GM19397 (cell line): Measurements from ENCODE around the gene CRYGA.
"Not testable (repeated sequence)": the region's sequence is repeated elsewhere in the genome, so short reads cannot be mapped to it uniquely, and the experiment has no call there.

Source experiments
- ATAC-seq: cut with Tn5 transposase; IDR thresholded peaks from one replicate; pipeline ENCODE4 v1.9.1; 2021; ENCODE audit warnings: mild to moderate bottlenecking, moderate library complexity; ENCODE audit not compliant: unreplicated experiment

Gene CRYGA

DNA sequence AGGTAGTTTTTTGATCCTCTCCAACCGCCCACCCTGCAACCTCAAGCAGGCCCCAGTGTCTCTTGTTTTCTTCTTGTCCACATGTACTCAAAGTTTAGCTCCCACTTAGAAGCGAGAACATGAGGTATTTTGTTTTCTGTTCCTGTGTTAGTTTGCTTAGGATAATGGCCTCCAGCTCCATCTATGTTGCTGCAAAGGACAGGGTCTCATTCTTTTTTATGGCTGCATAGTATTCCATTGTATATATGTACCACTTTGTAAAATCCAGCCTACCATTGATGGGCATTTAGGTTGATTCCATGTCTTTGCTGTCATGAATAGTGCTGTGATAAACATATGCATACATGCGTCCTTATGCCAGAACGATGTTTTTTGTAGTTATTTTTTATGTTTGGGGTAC is 36.3 kb downstream of the CRYGA start:
- no peak for ATAC-seq

DNA sequence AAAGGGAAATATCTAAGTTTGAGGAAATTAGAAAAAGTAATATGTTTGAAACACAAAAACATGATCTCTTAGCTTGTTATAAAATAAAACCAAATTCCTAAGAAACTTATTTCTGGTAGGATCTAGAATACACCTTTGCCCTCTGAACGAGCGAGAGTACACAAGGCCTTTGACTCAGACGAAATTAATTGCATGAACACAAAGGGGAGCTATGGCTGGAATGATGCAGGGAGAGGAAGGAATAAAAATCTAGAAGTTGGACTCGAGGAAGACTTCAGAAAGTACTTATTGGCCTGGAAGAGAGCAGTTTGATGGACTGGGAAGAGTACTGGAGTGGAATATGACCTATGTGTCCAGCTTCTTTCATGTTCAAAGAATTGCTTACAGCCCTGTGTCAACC is 38.1 kb downstream of the CRYGA start:
- ATAC-seq, result no peak

DNA sequence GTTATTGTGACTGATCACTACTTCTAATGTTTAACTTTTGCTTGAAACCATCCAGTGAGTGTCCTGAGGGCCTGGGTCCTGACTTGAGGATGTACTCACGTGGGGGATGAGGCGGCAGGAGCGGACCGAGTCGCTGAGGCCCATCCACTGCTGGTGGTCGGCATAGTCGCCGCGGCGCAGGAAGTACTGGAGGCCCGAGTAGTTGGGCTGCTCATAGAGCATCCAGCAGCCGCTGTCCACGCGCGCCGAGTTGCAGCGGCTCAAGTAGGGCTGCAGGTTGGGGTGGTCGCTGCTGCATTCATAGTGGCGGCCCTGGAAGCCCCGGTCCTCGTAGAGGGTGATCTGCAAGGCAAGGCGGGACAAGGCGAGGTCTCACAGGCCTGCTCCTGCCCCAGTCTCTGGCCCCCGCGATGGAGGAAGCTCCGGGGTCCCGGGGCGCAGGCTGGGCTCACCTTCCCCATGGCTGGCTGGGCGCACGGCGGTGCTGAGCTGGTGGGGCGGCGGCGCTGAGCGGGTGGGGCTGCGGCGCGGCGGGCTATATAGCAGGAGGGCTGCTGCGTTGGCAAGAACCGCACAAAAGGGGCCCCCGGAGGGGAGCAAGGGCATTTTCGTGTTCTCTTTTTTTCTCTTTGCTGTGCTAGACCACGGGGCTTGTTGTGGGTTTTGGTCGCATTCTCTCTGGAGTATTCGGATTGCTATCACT is 39.2 kb downstream of the CRYGA start, which contains the start of gene CRYGD:
Gene CRYGD, minus strand, starts transcription at position 512 of the 703 bp plus-strand sequence. Its CDS starts 51 bp downstream, at position 461.
- peak; percentile 48 for ATAC-seq

DNA sequence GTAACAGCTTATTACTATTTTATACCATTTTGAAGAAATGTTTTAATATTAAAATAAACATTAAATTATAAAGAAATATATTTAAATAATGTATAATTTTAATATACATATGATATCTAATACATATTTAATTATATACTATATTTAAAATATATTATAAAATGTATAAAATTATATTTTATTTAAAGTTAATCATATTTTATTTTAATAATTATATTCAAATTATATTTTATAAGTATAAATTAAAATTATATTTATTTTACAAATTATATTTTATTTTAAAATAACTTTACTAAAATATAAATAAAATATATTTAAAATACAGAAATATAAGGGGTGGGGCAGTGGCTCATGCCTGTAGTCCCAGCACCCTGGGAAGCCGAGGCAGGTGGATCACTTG is 41.1 kb downstream of the CRYGA start:
- ATAC-seq, result no peak

DNA sequence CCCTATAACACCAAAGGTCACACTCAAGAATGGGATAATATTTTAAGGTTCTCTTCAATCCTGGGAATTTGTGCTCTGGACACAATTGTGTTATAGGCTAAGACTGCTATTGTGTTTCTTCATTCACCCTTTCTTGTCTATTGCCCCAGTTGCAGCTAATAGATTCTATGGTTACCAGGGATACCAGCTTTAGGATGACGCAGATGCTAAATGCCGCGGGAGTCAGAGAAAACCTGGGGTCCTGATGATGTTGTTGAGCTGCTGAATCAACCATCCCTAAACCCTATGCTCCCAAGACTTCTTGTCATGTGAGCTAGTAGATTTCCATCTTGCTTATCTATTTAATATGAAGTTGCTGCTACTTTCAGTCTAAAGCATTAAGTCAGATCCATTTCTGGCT is 44.5 kb downstream of the CRYGA start:
- no peak for ATAC-seq

DNA sequence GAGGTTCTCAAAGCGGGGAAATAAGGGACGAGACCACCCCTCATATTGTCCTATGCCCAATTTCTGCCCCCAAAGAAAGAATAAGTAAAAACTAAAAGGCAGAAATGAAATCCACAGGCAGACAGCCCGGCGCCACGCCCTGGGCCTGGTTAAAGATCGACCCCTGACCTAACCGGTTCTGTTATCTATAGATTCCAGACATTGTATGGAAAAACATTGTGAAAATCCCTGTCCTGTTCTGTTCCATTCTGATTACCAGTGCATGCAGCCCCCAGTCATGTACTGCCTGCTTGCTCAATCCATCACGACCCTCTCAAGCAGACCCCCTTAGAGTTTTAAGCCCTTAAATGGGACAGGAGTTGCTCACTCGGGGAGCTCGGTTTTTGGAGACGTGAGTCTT is 46.0 kb downstream of the CRYGA start:
- ATAC-seq, result not testable (repeated sequence)

DNA sequence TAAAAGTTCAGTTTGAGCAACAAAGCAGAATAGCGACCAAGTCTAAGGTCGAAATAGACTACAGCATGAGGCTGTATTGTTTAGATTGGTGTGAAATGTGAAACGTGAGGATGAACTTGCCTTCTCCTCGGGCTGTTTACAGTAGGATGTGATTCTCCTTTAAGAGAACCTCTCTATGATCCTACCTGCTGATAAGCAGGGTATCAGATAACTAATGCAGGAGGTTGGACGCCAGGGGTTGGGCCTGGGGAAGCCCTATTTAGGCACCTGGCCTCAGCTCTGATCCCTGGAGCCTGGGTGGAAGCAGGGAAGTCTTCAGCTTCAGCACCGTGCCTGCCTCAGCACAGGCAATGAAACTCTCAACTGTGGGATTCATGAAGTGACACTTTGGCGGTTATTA is 50.4 kb downstream of the CRYGA start:
- ATAC-seq, result no peak

DNA sequence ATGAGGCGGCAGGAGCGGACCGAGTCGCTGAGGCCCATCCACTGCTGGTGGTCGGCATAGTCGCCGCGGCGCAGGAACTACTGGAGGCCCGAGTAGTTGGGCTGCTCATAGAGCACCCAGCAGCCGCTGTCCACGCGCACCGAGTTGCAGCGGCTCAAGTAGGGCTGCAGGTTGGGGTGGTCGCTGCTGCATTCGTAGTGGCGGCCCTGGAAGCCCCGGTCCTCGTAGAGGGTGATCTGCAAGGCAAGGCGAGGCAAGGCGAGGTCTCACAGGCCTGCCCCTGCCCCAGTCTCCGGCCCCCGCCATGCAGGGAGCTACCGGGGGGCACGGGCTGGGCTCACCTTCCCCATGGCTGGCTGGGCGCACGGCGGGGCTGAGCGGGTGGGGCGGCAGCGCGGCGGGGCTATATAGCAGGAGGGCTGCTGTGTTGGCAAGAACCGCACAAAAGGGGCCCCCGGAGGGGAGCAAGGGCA is 51.1 kb downstream of the CRYGA start:
- ATAC-seq, result not testable (repeated sequence)
